ENCODE results near the gene C20orf173. TPM values are rescaled to one million over a fixed set of nuclear protein-coding genes. Genes with fewer than 3 reads are reported as not detected.
A peak's percentile ranks its signal among the peaks of the same experiment; 100 is the strongest.

The C20orf173 gene
- total and polyA plus RNA-seq, 12 donors = not detected

DNA sequence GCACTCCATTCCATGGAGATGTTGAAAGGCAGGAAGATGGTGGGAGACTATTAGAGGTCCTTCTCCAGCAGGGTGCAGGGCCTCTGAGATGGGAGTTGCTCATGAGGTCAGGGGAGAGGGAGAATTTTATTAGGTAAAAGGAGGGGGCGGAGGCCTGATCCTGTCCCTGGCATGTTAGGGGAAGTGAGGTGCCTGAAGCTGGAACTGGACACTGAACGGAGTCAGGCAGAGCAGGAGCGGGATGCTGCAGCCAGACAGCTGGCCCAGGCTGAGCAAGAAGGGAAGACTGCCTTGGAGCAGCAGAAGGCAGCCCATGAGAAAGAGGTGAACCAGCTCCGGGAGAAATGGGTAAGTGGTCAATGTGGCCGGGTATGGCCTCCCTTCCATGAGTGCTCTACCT is 49.7 kb downstream of the C20orf173 start:
- no peak overlapping the region for H3K27ac ChIP-seq
- no peak for ATAC-seq
- no peak for DNase-seq
- intact Hi-C loops (cut with DNase I) = loop anchor here in 1 of 10 donors (10.0 kb wide), 1 partner anchor 405 kb away; no protein-coding TSS in a partner anchor
- 97% methylated on average over 5 of the region's 5 CpGs for WGBS, 2 donors
- H3K36me3 ChIP-seq = peaks cover 0 to 100% (median 50%) of the 10 kb centered on the region in 9 donors
- no peaks in the 10 kb centered on the region for H3K4me1 ChIP-seq
- H3K9me3 ChIP-seq = peaks cover 0 to 13% (median 0%) of the 10 kb centered on the region in 11 donors
- H3K4me3 ChIP-seq = no peak overlapping the region
- H3K27me3 ChIP-seq = no peaks in the 10 kb centered on the region
- no peak for TF ChIP-seq CTCF (IDR thresholded peaks at IDR 0.05)

- H3K4me1 ChIP-seq = no peaks in the 10 kb centered on the region
- 79 to 82% methylated on average over 16 of the region's 16 CpGs for WGBS, 2 donors
- H3K36me3 ChIP-seq = peaks cover 0 to 100% (median 51%) of the 10 kb centered on the region in 9 donors
- TF ChIP-seq CTCF (IDR thresholded peaks at IDR 0.05) = no peak
- ATAC-seq (no peak), DNase-seq (peak in 1 of 2 donors; percentile 17)
- H3K27ac ChIP-seq = no peak overlapping the region
- peaks cover 0 to 8% (median 0%) of the 10 kb centered on the region in 11 donors for H3K9me3 ChIP-seq
- intact Hi-C loops (cut with DNase I) = loop anchor here in 1 of 10 donors (10.0 kb wide), 1 partner anchor 406 kb away; no protein-coding TSS in a partner anchor
- H3K27me3 ChIP-seq = no peaks in the 10 kb centered on the region
- H3K4me3 ChIP-seq = no peak overlapping the region
These were observed 50.5 kb downstream of the C20orf173 start for GRCh38 chr20:35478804-35479472.

Other genes starting within 250 kb of the C20orf173 start
- 10 to 100 TPM; 28.2 to 57.5 (median 39.0) TPM for gene EIF6, start 244.9 kb downstream of the C20orf173 start, total RNA-seq
- gene EIF6, start 244.9 kb downstream of the C20orf173 start, polyA plus RNA-seq = 100 to 1,000 TPM in 1 of 2 donors, 10 to 100 TPM in 1; 33.4 to 155 TPM
- gene FAM83C, start 237.2 kb downstream of the C20orf173 start, total RNA-seq = not detected
- gene FAM83C, start 237.2 kb downstream of the C20orf173 start, polyA plus RNA-seq = under 1 TPM in 1 of 2 donors, not detected in 1; 0.03 TPM
- 100 to 1,000 TPM in 9 of 10 donors, 10 to 100 TPM in 1; 74.0 to 136 (median 123) TPM for gene UQCC1, start 117.7 kb downstream of the C20orf173 start, total RNA-seq
- 10 to 100 TPM; 48.9 to 75.8 TPM for gene UQCC1, start 117.7 kb downstream of the C20orf173 start, polyA plus RNA-seq
- under 1 TPM in 4 of 10 donors, not detected in 6; 0.08 to 0.15 (median 0.11) TPM for gene GDF5, start 91.4 kb downstream of the C20orf173 start, total RNA-seq
- under 1 TPM in 1 of 2 donors, not detected in 1; 0.26 TPM for gene GDF5, start 91.4 kb downstream of the C20orf173 start, polyA plus RNA-seq
- 10 to 100 TPM in 9 of 10 donors, 1 to 10 TPM in 1; 9.6 to 18.8 (median 13.8) TPM for gene CEP250, start 74.1 kb downstream of the C20orf173 start, total RNA-seq
- gene CEP250, start 74.1 kb downstream of the C20orf173 start, polyA plus RNA-seq = 10 to 100 TPM in 1 of 2 donors, 1 to 10 TPM in 1; 4.8 to 15.4 TPM
- gene ERGIC3, start 12.4 kb upstream of the C20orf173 start, total RNA-seq = 100 to 1,000 TPM in 6 of 10 donors, 10 to 100 TPM in 4; 40.9 to 143 (median 102) TPM
- 100 to 1,000 TPM; 101 to 129 TPM for gene ERGIC3, start 12.4 kb upstream of the C20orf173 start, polyA plus RNA-seq
- gene SPAG4, start 86.2 kb upstream of the C20orf173 start, total RNA-seq = 10 to 100 TPM in 1 of 10 donors, 1 to 10 TPM in 9; 2.7 to 11.7 (median 4.1) TPM
- gene SPAG4, start 86.2 kb upstream of the C20orf173 start, polyA plus RNA-seq = 1 to 10 TPM; 4.4 to 8.7 TPM
- gene CPNE1, start 135.2 kb upstream of the C20orf173 start, total RNA-seq = 10 to 100 TPM; 25.8 to 83.2 (median 53.7) TPM
- 100 to 1,000 TPM in 1 of 2 donors, 10 to 100 TPM in 1; 49.5 to 114 TPM for gene CPNE1, start 135.2 kb upstream of the C20orf173 start, polyA plus RNA-seq
- gene RBM12, start 135.2 kb upstream of the C20orf173 start, total RNA-seq = 10 to 100 TPM; 44.6 to 63.0 (median 52.2) TPM
- gene RBM12, start 135.2 kb upstream of the C20orf173 start, polyA plus RNA-seq = 1 to 10 TPM; 6.0 to 10.0 TPM
- 10 to 100 TPM; 41.8 to 69.0 (median 59.3) TPM for gene NFS1, start 169.7 kb upstream of the C20orf173 start, total RNA-seq
- 10 to 100 TPM; 29.5 to 49.7 TPM for gene NFS1, start 169.7 kb upstream of the C20orf173 start, polyA plus RNA-seq
- gene ROMO1, start 169.8 kb upstream of the C20orf173 start, total RNA-seq = 100 to 1,000 TPM; 128 to 193 (median 156) TPM
- gene ROMO1, start 169.8 kb upstream of the C20orf173 start, polyA plus RNA-seq = 100 to 1,000 TPM; 595 to 734 TPM
- 100 to 1,000 TPM; 110 to 170 (median 124) TPM for gene RBM39, start 212.6 kb upstream of the C20orf173 start, total RNA-seq
- gene RBM39, start 212.6 kb upstream of the C20orf173 start, polyA plus RNA-seq = 100 to 1,000 TPM in 1 of 2 donors, 10 to 100 TPM in 1; 98.8 to 412 TPM
- 10 to 100 TPM; 31.9 to 44.7 (median 37.8) TPM for gene PHF20, start 242.4 kb upstream of the C20orf173 start, total RNA-seq
- gene PHF20, start 242.4 kb upstream of the C20orf173 start, polyA plus RNA-seq = 10 to 100 TPM; 23.4 to 34.1 TPM